HepG2 (cell line): ENCODE results near the gene HACD2.

ENCODE experiments used
- EZH2 ChIP-seq: conservative IDR thresholded peaks from 2 replicates; pipeline ENCODE4 v1.6.1; 2012; ENCODE audit warnings: mild to moderate bottlenecking, low read depth, low read length, moderate library complexity
- PITX1 ChIP-seq: sonication (generic); formaldehyde crosslinking; IDR thresholded peaks from 2 replicates; pipeline ENCODE4 v1.5.1; 2020; ENCODE audit warnings: mild to moderate bottlenecking, missing genetic modification reagents
- POLR2A ChIP-seq, 2 experiments: IDR thresholded peaks; 2 replicates each; pipeline ENCODE4 v1.6.1; 2011; ENCODE audit warnings: low read depth in 2 of 2, low read length in 2 of 2, mild to moderate bottlenecking in 1 of 2, moderate library complexity in 1 of 2; ENCODE audit not compliant: insufficient read depth in 1 of 2
- PTBP1 ChIP-seq: fragments of 200-400 bp; formaldehyde crosslinking; IDR thresholded peaks from 2 replicates; pipeline ENCODE4 v1.6.1; 2018; ENCODE audit warnings: low read length, low read depth; ENCODE audit not compliant: poor library complexity, severe bottlenecking
- XRCC5 ChIP-seq: fragments of 200-400 bp; formaldehyde crosslinking; optimal IDR thresholded peaks from 2 replicates; pipeline ENCODE3; 2017; ENCODE audit warnings: mild to moderate bottlenecking, low read length
- TF ChIP-seq, protein P1 (sequence below): IDR thresholded peaks from 2 replicates; pipeline ENCODE4 v1.6.1; 2012; ENCODE audit warnings: low read length, improper control_type of control experiment

DNA sequence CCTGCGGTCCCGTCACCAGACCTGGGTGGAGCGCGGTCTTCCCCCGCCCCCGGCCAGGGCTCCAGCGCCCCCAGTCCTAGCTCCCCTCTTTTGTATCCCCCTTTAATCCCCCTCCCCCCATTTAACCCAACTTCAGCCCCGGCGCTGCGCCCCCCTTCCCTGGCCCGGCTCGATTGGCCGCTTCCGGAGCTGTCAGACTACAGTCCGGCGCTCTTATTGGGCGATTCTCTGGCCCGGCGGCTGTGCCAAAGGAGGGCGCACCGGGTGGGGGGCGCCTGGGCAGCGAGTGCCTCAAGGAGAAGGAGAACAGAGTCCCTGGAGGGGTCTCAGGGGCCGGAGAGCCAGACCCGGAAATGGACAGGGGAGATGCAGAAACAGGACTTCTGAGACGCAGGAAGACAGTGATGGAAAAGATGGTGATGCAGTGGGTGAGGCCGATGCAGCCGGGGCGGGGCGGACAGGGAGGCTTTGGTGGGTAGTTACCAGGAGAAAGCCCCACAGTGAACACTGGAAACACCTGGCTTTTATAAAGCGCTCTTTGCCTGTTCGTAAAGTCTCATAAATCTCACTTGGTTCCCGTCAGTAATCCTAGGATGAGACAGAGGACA, 134.8 kb downstream of the HACD2 start:
- TF ChIP-seq POLR2A (IDR thresholded peaks at IDR 0.05; ENCODE audit: insufficient read depth in 1 of 2, low read depth in 2 of 2, low read length in 2 of 2) (no peak), EZH2 (no peak), PITX1 (CRISPR knock-in tag) (no peak), PTBP1 (no peak), XRCC5 (no peak)
- TF ChIP-seq, protein P1, sequence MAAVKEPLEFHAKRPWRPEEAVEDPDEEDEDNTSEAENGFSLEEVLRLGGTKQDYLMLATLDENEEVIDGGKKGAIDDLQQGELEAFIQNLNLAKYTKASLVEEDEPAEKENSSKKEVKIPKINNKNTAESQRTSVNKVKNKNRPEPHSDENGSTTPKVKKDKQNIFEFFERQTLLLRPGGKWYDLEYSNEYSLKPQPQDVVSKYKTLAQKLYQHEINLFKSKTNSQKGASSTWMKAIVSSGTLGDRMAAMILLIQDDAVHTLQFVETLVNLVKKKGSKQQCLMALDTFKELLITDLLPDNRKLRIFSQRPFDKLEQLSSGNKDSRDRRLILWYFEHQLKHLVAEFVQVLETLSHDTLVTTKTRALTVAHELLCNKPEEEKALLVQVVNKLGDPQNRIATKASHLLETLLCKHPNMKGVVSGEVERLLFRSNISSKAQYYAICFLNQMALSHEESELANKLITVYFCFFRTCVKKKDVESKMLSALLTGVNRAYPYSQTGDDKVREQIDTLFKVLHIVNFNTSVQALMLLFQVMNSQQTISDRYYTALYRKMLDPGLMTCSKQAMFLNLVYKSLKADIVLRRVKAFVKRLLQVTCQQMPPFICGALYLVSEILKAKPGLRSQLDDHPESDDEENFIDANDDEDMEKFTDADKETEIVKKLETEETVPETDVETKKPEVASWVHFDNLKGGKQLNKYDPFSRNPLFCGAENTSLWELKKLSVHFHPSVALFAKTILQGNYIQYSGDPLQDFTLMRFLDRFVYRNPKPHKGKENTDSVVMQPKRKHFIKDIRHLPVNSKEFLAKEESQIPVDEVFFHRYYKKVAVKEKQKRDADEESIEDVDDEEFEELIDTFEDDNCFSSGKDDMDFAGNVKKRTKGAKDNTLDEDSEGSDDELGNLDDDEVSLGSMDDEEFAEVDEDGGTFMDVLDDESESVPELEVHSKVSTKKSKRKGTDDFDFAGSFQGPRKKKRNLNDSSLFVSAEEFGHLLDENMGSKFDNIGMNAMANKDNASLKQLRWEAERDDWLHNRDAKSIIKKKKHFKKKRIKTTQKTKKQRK: no peak
